ENCODE measurements around the gene VAT1L. TPM values are rescaled to one million over a fixed set of nuclear protein-coding genes. Genes with fewer than 3 reads are reported as not detected.

The VAT1L gene
- total and polyA plus RNA-seq, 2 experiments from 2014 or later = 11.0 to 24.4 TPM

DNA sequence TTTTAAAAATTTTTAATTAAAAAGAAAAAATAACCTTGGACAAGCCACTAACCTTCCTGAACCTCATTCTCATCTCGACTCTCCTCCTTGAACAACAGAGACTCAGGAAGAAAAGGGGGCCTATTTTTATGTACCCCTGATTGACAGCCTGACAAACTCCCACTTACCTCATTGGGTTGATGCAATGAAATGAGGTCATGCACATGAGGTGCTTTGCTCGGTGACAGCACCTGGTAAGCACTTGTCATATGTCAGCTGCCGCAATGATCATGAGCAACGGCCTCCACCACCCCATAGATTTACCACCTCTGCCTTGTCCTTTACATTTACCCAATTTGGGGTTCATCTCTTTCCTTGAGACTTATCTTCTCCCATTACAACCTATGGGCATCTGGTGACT, 167.9 kb downstream of the VAT1L start:
- Mint-ChIP-seq H3K4me1 (peaks cover 14% of the 10 kb centered on the region), H3K36me3 (ENCODE audit: low read depth) (peaks cover 22% of the 10 kb centered on the region), H3K9me3 (peaks cover 16% of the 10 kb centered on the region), H3K4me3 (no peak overlapping the region), H3K27ac (no peak overlapping the region), H3K27me3 (ENCODE audit: insufficient read depth, low read depth, poor library complexity) (peaks cover 7% of the 10 kb centered on the region)
- no peak overlapping the region for H3K4me2 ChIP-seq
- no peaks in the 10 kb centered on the region for H4K20me1 ChIP-seq (replicated peaks; ENCODE audit: insufficient read depth)
- DNase-seq (ENCODE audit: low spot score) (no peak), ATAC-seq (no peak)
- no peaks in the 10 kb centered on the region for H3K36me3 ChIP-seq (ENCODE audit: insufficient read depth)
- no peak overlapping the region for H2AFZ ChIP-seq
- H3F3A ChIP-seq (replicated peaks; ENCODE audit: low read depth) = no peaks in the 10 kb centered on the region; the same call in 1 of the 2 replicates
- no peaks in the 10 kb centered on the region for H3K79me2 ChIP-seq (replicated peaks; ENCODE audit: insufficient read depth)
- H3K4me1 ChIP-seq (ENCODE audit: insufficient read depth) = peaks cover 22% of the 10 kb centered on the region; the same call in 1 of the 2 replicates
- H3K4me3 ChIP-seq = no peak overlapping the region
- H3K27me3 ChIP-seq (ENCODE audit: insufficient read depth) = peaks cover 2% of the 10 kb centered on the region; the same call in 1 of the 2 replicates
- no peak for TF ChIP-seq EZH2phosphoT487 (IDR thresholded peaks at IDR 0.05; ENCODE audit: unreplicated experiment)
- TF ChIP-seq CREB1 (CRISPR knock-in tag; IDR thresholded peaks at IDR 0.05; ENCODE audit: low read depth) = no peak
- TF ChIP-seq POLR2AphosphoS5 (IDR thresholded peaks at IDR 0.05; ENCODE audit: low read depth) = no peak
- no peak for TF ChIP-seq STAT1 (IDR thresholded peaks at IDR 0.05; ENCODE audit: unreplicated experiment)
- TF ChIP-seq, protein P1, sequence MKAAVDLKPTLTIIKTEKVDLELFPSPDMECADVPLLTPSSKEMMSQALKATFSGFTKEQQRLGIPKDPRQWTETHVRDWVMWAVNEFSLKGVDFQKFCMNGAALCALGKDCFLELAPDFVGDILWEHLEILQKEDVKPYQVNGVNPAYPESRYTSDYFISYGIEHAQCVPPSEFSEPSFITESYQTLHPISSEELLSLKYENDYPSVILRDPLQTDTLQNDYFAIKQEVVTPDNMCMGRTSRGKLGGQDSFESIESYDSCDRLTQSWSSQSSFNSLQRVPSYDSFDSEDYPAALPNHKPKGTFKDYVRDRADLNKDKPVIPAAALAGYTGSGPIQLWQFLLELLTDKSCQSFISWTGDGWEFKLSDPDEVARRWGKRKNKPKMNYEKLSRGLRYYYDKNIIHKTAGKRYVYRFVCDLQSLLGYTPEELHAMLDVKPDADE (IDR thresholded peaks at IDR 0.05) = no peak
- no peak for TF ChIP-seq EZH2 (IDR thresholded peaks at IDR 0.05; ENCODE audit: low read depth, unreplicated experiment)
- TF ChIP-seq ZNF114 (CRISPR knock-in tag; IDR thresholded peaks at IDR 0.05) = no peak
- TF ChIP-seq, protein P2, sequence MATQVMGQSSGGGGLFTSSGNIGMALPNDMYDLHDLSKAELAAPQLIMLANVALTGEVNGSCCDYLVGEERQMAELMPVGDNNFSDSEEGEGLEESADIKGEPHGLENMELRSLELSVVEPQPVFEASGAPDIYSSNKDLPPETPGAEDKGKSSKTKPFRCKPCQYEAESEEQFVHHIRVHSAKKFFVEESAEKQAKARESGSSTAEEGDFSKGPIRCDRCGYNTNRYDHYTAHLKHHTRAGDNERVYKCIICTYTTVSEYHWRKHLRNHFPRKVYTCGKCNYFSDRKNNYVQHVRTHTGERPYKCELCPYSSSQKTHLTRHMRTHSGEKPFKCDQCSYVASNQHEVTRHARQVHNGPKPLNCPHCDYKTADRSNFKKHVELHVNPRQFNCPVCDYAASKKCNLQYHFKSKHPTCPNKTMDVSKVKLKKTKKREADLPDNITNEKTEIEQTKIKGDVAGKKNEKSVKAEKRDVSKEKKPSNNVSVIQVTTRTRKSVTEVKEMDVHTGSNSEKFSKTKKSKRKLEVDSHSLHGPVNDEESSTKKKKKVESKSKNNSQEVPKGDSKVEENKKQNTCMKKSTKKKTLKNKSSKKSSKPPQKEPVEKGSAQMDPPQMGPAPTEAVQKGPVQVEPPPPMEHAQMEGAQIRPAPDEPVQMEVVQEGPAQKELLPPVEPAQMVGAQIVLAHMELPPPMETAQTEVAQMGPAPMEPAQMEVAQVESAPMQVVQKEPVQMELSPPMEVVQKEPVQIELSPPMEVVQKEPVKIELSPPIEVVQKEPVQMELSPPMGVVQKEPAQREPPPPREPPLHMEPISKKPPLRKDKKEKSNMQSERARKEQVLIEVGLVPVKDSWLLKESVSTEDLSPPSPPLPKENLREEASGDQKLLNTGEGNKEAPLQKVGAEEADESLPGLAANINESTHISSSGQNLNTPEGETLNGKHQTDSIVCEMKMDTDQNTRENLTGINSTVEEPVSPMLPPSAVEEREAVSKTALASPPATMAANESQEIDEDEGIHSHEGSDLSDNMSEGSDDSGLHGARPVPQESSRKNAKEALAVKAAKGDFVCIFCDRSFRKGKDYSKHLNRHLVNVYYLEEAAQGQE (IDR thresholded peaks at IDR 0.05; ENCODE audit: unreplicated experiment) = no peak
- no peak overlapping the region for H3K27ac ChIP-seq (ENCODE audit: low read depth)
- H3K9me2 ChIP-seq (ENCODE audit: insufficient read depth) = peaks cover 19% of the 10 kb centered on the region

DNA sequence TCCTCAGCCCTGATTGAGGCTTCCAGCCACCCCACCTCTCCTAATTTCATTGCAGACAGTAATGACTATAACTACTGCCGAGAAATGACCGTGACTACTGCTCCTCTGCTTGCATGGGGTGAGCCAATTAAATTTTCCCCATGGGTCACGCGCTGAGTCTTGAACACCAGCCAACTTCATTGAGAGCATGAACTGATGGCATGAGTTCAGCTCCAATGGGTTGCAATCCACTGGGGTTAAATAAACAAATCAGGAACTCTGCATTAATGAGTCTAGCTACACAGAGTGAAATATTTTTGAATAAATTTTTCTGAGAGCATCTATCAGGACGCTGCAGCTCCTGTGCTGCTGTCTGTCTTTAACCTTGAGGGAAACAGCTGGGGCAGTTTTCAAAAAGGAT, 172.4 kb downstream of the VAT1L start:
- peaks cover 30% of the 10 kb centered on the region for H3K9me3 Mint-ChIP-seq
- Histone ChIP-seq H3K4me1 (ENCODE audit: insufficient read depth) (peaks cover 27% of the 10 kb centered on the region), H3K4me3 (no peak overlapping the region), H3K9me2 (ENCODE audit: insufficient read depth) (peaks cover 22% of the 10 kb centered on the region), H3K4me2 (no peak overlapping the region), H3K36me3 (ENCODE audit: insufficient read depth) (no peaks in the 10 kb centered on the region), H3F3A (replicated peaks; ENCODE audit: low read depth) (peaks cover 4% of the 10 kb centered on the region; the same call in 1 of the 2 replicates), H3K27ac (ENCODE audit: low read depth) (no peak overlapping the region), H3K27me3 (ENCODE audit: insufficient read depth) (peaks cover 19% of the 10 kb centered on the region), H3K79me2 (replicated peaks; ENCODE audit: insufficient read depth) (no peaks in the 10 kb centered on the region), H2AFZ (no peak overlapping the region), H4K20me1 (replicated peaks; ENCODE audit: insufficient read depth) (no peaks in the 10 kb centered on the region)
- H3K4me3 Mint-ChIP-seq = no peak overlapping the region
- H3K4me1 Mint-ChIP-seq = peaks cover 36% of the 10 kb centered on the region
- H3K36me3 Mint-ChIP-seq (ENCODE audit: low read depth) = peaks cover 47% of the 10 kb centered on the region
- no peak overlapping the region for H3K27ac Mint-ChIP-seq
- H3K27me3 Mint-ChIP-seq (ENCODE audit: insufficient read depth, low read depth, poor library complexity) = peaks cover 22% of the 10 kb centered on the region
- ATAC-seq (no peak), DNase-seq (ENCODE audit: low spot score) (no peak)
- TF ChIP-seq ZNF331 (CRISPR knock-in tag; IDR thresholded peaks at IDR 0.05; ENCODE audit: low read depth) = no peak
- TF ChIP-seq, protein P3, sequence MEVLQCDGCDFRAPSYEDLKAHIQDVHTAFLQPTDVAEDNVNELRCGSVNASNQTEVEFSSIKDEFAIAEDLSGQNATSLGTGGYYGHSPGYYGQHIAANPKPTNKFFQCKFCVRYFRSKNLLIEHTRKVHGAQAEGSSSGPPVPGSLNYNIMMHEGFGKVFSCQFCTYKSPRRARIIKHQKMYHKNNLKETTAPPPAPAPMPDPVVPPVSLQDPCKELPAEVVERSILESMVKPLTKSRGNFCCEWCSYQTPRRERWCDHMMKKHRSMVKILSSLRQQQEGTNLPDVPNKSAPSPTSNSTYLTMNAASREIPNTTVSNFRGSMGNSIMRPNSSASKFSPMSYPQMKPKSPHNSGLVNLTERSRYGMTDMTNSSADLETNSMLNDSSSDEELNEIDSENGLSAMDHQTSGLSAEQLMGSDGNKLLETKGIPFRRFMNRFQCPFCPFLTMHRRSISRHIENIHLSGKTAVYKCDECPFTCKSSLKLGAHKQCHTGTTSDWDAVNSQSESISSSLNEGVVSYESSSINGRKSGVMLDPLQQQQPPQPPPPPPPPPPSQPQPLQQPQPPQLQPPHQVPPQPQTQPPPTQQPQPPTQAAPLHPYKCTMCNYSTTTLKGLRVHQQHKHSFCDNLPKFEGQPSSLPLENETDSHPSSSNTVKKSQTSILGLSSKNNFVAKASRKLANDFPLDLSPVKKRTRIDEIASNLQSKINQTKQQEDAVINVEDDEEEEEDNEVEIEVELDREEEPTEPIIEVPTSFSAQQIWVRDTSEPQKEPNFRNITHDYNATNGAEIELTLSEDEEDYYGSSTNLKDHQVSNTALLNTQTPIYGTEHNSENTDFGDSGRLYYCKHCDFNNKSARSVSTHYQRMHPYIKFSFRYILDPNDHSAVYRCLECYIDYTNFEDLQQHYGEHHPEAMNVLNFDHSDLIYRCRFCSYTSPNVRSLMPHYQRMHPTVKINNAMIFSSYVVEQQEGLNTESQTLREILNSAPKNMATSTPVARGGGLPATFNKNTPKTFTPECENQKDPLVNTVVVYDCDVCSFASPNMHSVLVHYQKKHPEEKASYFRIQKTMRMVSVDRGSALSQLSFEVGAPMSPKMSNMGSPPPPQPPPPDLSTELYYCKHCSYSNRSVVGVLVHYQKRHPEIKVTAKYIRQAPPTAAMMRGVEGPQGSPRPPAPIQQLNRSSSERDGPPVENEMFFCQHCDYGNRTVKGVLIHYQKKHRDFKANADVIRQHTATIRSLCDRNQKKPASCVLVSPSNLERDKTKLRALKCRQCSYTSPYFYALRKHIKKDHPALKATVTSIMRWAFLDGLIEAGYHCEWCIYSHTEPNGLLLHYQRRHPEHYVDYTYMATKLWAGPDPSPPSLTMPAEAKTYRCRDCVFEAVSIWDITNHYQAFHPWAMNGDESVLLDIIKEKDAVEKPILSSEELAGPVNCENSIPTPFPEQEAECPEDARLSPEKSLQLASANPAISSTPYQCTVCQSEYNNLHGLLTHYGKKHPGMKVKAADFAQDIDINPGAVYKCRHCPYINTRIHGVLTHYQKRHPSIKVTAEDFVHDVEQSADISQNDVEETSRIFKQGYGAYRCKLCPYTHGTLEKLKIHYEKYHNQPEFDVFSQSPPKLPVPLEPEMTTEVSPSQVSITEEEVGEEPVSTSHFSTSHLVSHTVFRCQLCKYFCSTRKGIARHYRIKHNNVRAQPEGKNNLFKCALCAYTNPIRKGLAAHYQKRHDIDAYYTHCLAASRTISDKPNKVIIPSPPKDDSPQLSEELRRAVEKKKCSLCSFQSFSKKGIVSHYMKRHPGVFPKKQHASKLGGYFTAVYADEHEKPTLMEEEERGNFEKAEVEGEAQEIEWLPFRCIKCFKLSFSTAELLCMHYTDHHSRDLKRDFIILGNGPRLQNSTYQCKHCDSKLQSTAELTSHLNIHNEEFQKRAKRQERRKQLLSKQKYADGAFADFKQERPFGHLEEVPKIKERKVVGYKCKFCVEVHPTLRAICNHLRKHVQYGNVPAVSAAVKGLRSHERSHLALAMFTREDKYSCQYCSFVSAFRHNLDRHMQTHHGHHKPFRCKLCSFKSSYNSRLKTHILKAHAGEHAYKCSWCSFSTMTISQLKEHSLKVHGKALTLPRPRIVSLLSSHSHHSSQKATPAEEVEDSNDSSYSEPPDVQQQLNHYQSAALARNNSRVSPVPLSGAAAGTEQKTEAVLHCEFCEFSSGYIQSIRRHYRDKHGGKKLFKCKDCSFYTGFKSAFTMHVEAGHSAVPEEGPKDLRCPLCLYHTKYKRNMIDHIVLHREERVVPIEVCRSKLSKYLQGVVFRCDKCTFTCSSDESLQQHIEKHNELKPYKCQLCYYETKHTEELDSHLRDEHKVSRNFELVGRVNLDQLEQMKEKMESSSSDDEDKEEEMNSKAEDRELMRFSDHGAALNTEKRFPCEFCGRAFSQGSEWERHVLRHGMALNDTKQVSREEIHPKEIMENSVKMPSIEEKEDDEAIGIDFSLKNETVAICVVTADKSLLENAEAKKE (CRISPR knock-in tag; IDR thresholded peaks at IDR 0.05) = no peak
- no peak for TF ChIP-seq ZNF114 (CRISPR knock-in tag; IDR thresholded peaks at IDR 0.05)
- TF ChIP-seq, protein P1 (IDR thresholded peaks at IDR 0.05) = no peak
- no peak for TF ChIP-seq EZH2phosphoT487 (IDR thresholded peaks at IDR 0.05; ENCODE audit: unreplicated experiment)

Data from GM23338 (cell line).